Parathyroid adenoma (tissue), 2 donors: ENCODE data around the gene OR11A1.

Source experiments
- H2AFZ ChIP-seq: fragments of 300-600 bp; sonication (generic); one replicate; pipeline ENCODE4 v1.7.0; 2017; ENCODE audit warnings: antibody characterized with exemption, mild to moderate bottlenecking
- H3K27ac ChIP-seq: fragments of 300-600 bp; sonication (generic); one replicate; pipeline ENCODE4 v1.7.0; 2017
- H3K27me3 ChIP-seq: fragments of 300-600 bp; sonication (generic); one replicate; pipeline ENCODE4 v1.7.0; 2017; ENCODE audit warnings: low read length; ENCODE audit not compliant: control insufficient read depth, insufficient read depth
- H3K36me3 ChIP-seq: fragments of 300-600 bp; sonication (generic); one replicate; pipeline ENCODE4 v1.7.0; 2017; ENCODE audit warnings: low read length; ENCODE audit not compliant: control insufficient read depth, insufficient read depth
- H3K4me1 ChIP-seq: fragments of 300-600 bp; sonication (generic); one replicate; pipeline ENCODE4 v1.7.0; 2017; ENCODE audit warnings: control low read depth
- H3K4me2 ChIP-seq: fragments of 300-600 bp; sonication (generic); one replicate; pipeline ENCODE4 v1.7.0; 2017; ENCODE audit warnings: low read length
- H3K4me3 ChIP-seq: fragments of 300-600 bp; sonication (generic); one replicate; pipeline ENCODE4 v1.7.0; 2017; ENCODE audit warnings: low read depth, low read length
- H3K79me2 ChIP-seq: fragments of 300-600 bp; sonication (generic); one replicate; pipeline ENCODE4 v1.7.0; 2017; ENCODE audit warnings: control low read depth
- H3K9ac ChIP-seq: fragments of 300-600 bp; sonication (generic); one replicate; pipeline ENCODE4 v1.7.0; 2017; ENCODE audit warnings: mild to moderate bottlenecking
- H3K9me3 ChIP-seq: fragments of 300-600 bp; sonication (generic); one replicate; pipeline ENCODE4 v1.7.0; 2017; ENCODE audit warnings: low read length; ENCODE audit not compliant: control insufficient read depth
- CTCF ChIP-seq: fragments of 300-600 bp; sonication (generic); IDR thresholded peaks from one replicate; pipeline ENCODE4 v1.7.0; 2017; ENCODE audit warnings: antibody characterized with exemption, mild to moderate bottlenecking
- donor health status: primary hyperparathyroidism.

The OR11A1 gene

GRCh38 chr6:29487131-29487530 is 30.3 kb upstream of the OR11A1 start:
- no peak overlapping the region for H3K4me3 ChIP-seq
- no peak overlapping the region for H3K4me2 ChIP-seq
- no peaks in the 10 kb centered on the region for H3K79me2 ChIP-seq
- no peaks in the 10 kb centered on the region for H3K36me3 ChIP-seq
- no peak overlapping the region for H2AFZ ChIP-seq
- no peak overlapping the region for H3K9ac ChIP-seq
- H3K4me1 ChIP-seq: no peaks in the 10 kb centered on the region
- H3K27me3 ChIP-seq: no peaks in the 10 kb centered on the region
- H3K27ac ChIP-seq: no peak overlapping the region
- H3K9me3 ChIP-seq: no peaks in the 10 kb centered on the region
- TF ChIP-seq CTCF: no peak

GRCh38 chr6:29486577-29486976 is 29.7 kb upstream of the OR11A1 start:
- Histone ChIP-seq H3K9ac (no peak overlapping the region), H3K27ac (no peak overlapping the region), H3K9me3 (no peaks in the 10 kb centered on the region), H3K4me2 (no peak overlapping the region), H3K4me3 (no peak overlapping the region), H3K27me3 (no peaks in the 10 kb centered on the region), H3K36me3 (no peaks in the 10 kb centered on the region), H3K79me2 (no peaks in the 10 kb centered on the region), H3K4me1 (no peaks in the 10 kb centered on the region), H2AFZ (no peak overlapping the region)
- no peak for TF ChIP-seq CTCF

- Histone ChIP-seq H3K27ac (no peak overlapping the region), H3K36me3 (no peaks in the 10 kb centered on the region), H2AFZ (no peak overlapping the region), H3K9me3 (no peaks in the 10 kb centered on the region), H3K4me2 (no peak overlapping the region), H3K27me3 (no peaks in the 10 kb centered on the region), H3K4me3 (no peak overlapping the region), H3K79me2 (no peaks in the 10 kb centered on the region), H3K9ac (no peak overlapping the region), H3K4me1 (no peaks in the 10 kb centered on the region)
- no peak for TF ChIP-seq CTCF
Measured at GRCh38 chr6:29483735-29484134, 26.9 kb upstream of the OR11A1 start.

- TF ChIP-seq CTCF: no peak
- H3K27ac ChIP-seq: no peak overlapping the region
- no peak overlapping the region for H3K4me2 ChIP-seq
- no peak overlapping the region for H2AFZ ChIP-seq
- no peaks in the 10 kb centered on the region for H3K27me3 ChIP-seq
- no peak overlapping the region for H3K9ac ChIP-seq
- no peaks in the 10 kb centered on the region for H3K4me1 ChIP-seq
- no peak overlapping the region for H3K4me3 ChIP-seq
- no peaks in the 10 kb centered on the region for H3K9me3 ChIP-seq
- H3K36me3 ChIP-seq: no peaks in the 10 kb centered on the region
- H3K79me2 ChIP-seq: no peaks in the 10 kb centered on the region
Measured at GRCh38 chr6:29483186-29483585, 26.3 kb upstream of the OR11A1 start.

- H2AFZ ChIP-seq: no peak overlapping the region
- TF ChIP-seq CTCF: no peak
- no peaks in the 10 kb centered on the region for H3K9me3 ChIP-seq
- H3K27me3 ChIP-seq: no peaks in the 10 kb centered on the region
- no peak overlapping the region for H3K4me3 ChIP-seq
- no peak overlapping the region for H3K27ac ChIP-seq
- no peaks in the 10 kb centered on the region for H3K79me2 ChIP-seq
- H3K4me2 ChIP-seq: no peak overlapping the region
- no peaks in the 10 kb centered on the region for H3K36me3 ChIP-seq
- no peak overlapping the region for H3K9ac ChIP-seq
- H3K4me1 ChIP-seq: no peaks in the 10 kb centered on the region
Measured at GRCh38 chr6:29479560-29479959, 22.7 kb upstream of the OR11A1 start.
